GM12874 (cell line): ENCODE results near the gene DNAH14.

Experiments used
- CTCF ChIP-seq: IDR thresholded peaks from 2 replicates; pipeline ENCODE4 v1.5.1; 2011; ENCODE audit warnings: low read depth, mild to moderate bottlenecking, control low read depth, low read length, moderate library complexity; ENCODE audit not compliant: insufficient read depth

DNAH14 gene

GRCh38 chr1:224911217-224911616 is 18.3 kb upstream of the DNAH14 start:
- no peak for TF ChIP-seq CTCF

- TF ChIP-seq CTCF: no peak
Measured at GRCh38 chr1:224914292-224914900, 15.1 kb upstream of the DNAH14 start.

DNA sequence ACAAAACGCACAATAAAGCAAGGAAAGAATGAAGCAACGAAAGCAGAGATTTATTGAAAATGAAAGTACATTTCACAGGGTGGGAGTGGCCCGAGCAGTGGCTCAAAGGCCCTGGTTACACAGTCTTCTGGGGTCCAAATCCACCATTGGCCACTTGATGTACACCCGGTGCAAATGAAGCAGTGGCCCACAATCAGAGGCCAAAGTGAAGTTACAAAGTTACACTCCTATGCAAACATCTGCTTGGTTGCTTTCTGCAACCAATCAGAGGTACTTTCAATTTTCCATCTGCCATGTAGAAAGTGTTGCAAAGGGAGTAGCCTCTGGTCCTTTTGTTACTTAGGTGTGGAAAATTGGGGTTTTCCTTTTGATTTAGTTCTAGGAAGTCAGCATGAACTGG is 10.0 kb upstream of the DNAH14 start:
- no peak for TF ChIP-seq CTCF

GRCh38 chr1:224920930-224921329 is 8.5 kb upstream of the DNAH14 start:
- no peak for TF ChIP-seq CTCF

GRCh38 chr1:224921354-224921753 is 8.1 kb upstream of the DNAH14 start:
- no peak for TF ChIP-seq CTCF

- TF ChIP-seq CTCF: peak; percentile 39
Measured at GRCh38 chr1:224922404-224923164, 6.9 kb upstream of the DNAH14 start.

- TF ChIP-seq CTCF: no peak
Measured at GRCh38 chr1:224923726-224924125, 5.7 kb upstream of the DNAH14 start.
